Measurements from ENCODE around the gene RSPH1.

DNA sequence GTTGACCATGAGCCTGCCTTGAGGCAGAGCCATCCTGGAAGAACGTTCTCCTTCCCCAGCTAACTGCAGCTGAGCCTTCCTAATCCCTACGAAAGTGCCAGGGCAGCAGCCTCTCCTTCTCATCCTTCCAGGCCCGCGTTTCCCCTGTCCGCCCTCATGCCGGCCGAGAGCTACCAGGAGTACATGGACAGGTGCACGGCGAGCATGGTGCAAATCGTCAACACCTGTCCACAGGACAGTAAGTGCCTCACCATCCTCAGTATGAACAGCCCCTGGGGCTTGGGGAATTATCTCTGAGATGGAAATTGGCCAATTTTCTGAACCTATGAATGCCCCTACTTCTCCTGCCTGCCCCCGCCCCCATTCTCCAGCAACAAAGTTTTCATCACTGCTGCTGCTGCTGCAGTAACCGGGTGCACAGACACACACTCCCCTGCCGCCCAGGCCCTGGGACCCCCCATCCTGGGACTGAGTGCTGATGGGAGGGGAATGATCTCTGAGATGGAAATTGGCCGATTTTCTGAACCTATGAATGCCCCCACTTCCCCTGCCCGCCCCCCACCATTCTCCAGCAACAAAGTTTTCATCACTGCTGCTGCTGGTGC, 52.7 kb downstream of the RSPH1 start:
- TF ChIP-seq, protein P1, sequence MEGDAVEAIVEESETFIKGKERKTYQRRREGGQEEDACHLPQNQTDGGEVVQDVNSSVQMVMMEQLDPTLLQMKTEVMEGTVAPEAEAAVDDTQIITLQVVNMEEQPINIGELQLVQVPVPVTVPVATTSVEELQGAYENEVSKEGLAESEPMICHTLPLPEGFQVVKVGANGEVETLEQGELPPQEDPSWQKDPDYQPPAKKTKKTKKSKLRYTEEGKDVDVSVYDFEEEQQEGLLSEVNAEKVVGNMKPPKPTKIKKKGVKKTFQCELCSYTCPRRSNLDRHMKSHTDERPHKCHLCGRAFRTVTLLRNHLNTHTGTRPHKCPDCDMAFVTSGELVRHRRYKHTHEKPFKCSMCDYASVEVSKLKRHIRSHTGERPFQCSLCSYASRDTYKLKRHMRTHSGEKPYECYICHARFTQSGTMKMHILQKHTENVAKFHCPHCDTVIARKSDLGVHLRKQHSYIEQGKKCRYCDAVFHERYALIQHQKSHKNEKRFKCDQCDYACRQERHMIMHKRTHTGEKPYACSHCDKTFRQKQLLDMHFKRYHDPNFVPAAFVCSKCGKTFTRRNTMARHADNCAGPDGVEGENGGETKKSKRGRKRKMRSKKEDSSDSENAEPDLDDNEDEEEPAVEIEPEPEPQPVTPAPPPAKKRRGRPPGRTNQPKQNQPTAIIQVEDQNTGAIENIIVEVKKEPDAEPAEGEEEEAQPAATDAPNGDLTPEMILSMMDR (IDR thresholded peaks at IDR 0.05): no peak
- TF ChIP-seq POLR2AphosphoS5 (IDR thresholded peaks at IDR 0.05): no peak
